ENCODE results near the gene TMEM45A. TPM values are rescaled to one million over a fixed set of nuclear protein-coding genes. Genes with fewer than 3 reads are reported as not detected.

TMEM45A gene
- total and polyA plus RNA-seq, 2 donors (not counting 3 experiments of a cell fraction or from before 2014, with no cell fraction given) = 5.6 to 8.6 TPM

GRCh38 chr3:100575704-100576103, 83.3 kb downstream of the TMEM45A start:
- H3K4me2 ChIP-seq (ENCODE audit: insufficient read depth, low read length) = no peak overlapping the region
- no peak overlapping the region for H2AFZ ChIP-seq (ENCODE audit: low read depth, low read length)
- FAIRE-seq (no peak), DNase-seq (ENCODE audit: low read depth, low spot score) (no peak)
- H3K9me1 ChIP-seq (replicated peaks; ENCODE audit: control insufficient read depth, extremely low read depth, insufficient read depth, low read length) = no peaks in the 10 kb centered on the region
- H3K9ac ChIP-seq (replicated peaks; ENCODE audit: extremely low read depth, insufficient read depth, low read length) = no peak overlapping the region
- H3K36me3 ChIP-seq (ENCODE audit: control insufficient read depth in 2 of 2, extremely low read depth in 1 of 2, insufficient read depth in 2 of 2, low read length in 2 of 2) = no peaks in the 10 kb centered on the region
- intact Hi-C loops (cut with micrococcal nuclease) (no loop called here), dilution Hi-C loops (cut with MboI; ENCODE audit: extremely low pct_ligation_motif_present, low sequenced_read_pairs) (no loop called here)
- TF ChIP-seq CTCF (IDR thresholded peaks at IDR 0.05; ENCODE audit: extremely low read depth in 1 of 2, insufficient read depth in 1 of 2, low read depth in 1 of 2, low read length in 2 of 2) = no peak
- no peak for TF ChIP-seq POLR2AphosphoS5 (IDR thresholded peaks at IDR 0.05; ENCODE audit: insufficient read depth, low read depth, low read length)
- TF ChIP-seq POLR2A (IDR thresholded peaks at IDR 0.05; ENCODE audit: low read depth, low read length) = no peak
- TF ChIP-seq FOS (IDR thresholded peaks at IDR 0.05; ENCODE audit: borderline replicate concordance, insufficient read depth, low read length) = no peak
- no peak for TF ChIP-seq GATA2 (IDR thresholded peaks at IDR 0.05; ENCODE audit: insufficient read depth, insufficient read length, low read depth, low read length)
- TF ChIP-seq EZH2 (IDR thresholded peaks at IDR 0.05; ENCODE audit: borderline replicate concordance, low read depth, low read length, severe bottlenecking) = no peak
- TF ChIP-seq MYC (IDR thresholded peaks at IDR 0.05; ENCODE audit: low read depth, low read length) = no peak
- TF ChIP-seq MAX (IDR thresholded peaks at IDR 0.05; ENCODE audit: insufficient read depth, insufficient read length) = no peak
- no peak for TF ChIP-seq JUN (IDR thresholded peaks at IDR 0.05; ENCODE audit: borderline replicate concordance, insufficient read depth, insufficient read length, low read depth)
- H3K9me3 ChIP-seq (replicated peaks; ENCODE audit: control insufficient read depth, insufficient read depth, low read length) = no peaks in the 10 kb centered on the region
- H3K4me3 ChIP-seq (replicated peaks in 1 of 3; ENCODE audit: insufficient read depth in 1 of 3, low read depth in 1 of 3, low read length in 3 of 3) = no peak overlapping the region
- H3K79me2 ChIP-seq (ENCODE audit: control insufficient read depth, insufficient read depth, low read length) = no peaks in the 10 kb centered on the region
- H3K4me1 ChIP-seq (ENCODE audit: control insufficient read depth, extremely low read depth, insufficient read depth, low read length) = no peaks in the 10 kb centered on the region
- ChIA-PET POLR2A (no interaction called here), CTCF (interaction anchor here (2.7 to 3.7 kb wide), 2 partner anchors 14 to 113 kb away, joined by 10 to 23 read pairs; no protein-coding TSS in a partner anchor)
- no peaks in the 10 kb centered on the region for H3K27me3 ChIP-seq (ENCODE audit: control insufficient read depth in 2 of 2, insufficient read depth in 2 of 2, low read length in 2 of 2)
- H4K20me1 ChIP-seq (replicated peaks; ENCODE audit: control insufficient read depth, extremely low read depth, insufficient read depth, low read length) = no peaks in the 10 kb centered on the region
- BruUV-seq (replicated peaks) = no TSS peak
- H3K27ac ChIP-seq (ENCODE audit: insufficient read depth, low read depth, low read length) = no peak overlapping the region
